A549 (cell line): ENCODE results near the gene RPL9. TPM values are rescaled to one million over a fixed set of nuclear protein-coding genes. Genes with fewer than 3 reads are reported as not detected.
A peak's percentile ranks its signal among the peaks of the same experiment; 100 is the strongest.
"Not testable (repeated sequence)": the region's sequence is repeated elsewhere in the genome, so short reads cannot be mapped to it uniquely, and the experiment has no call there.

ENCODE experiments used
- ATAC-seq, 2 experiments: fragments of 200-7000 bp in 1 of 2; fragments of >200 bp in 1 of 2; cut with Nextera tagmentation in 1 of 2; cut with Tn5 transposase in 1 of 2; 3 replicates each; pipeline versions ENCODE4 v1.8.0 to v1.9.1; 2018 to 2020; ENCODE audit warnings: mild to moderate bottlenecking in 1 of 2, moderate library complexity in 1 of 2
- CTCF ChIA-PET: fragments of 300-600 bp; sonication (Branson Sonifier 250); formaldehyde crosslinking; extraction: SDS; loops from one replicate; lab custom pipeline; 2021; ENCODE audit warnings: antibody characterized with exemption, inconsistent platforms; lab: Yijun Ruan, JAX
- POLR2A ChIA-PET: fragments of 350-600 bp; formaldehyde crosslinking; extraction: SDS; loops from one replicate; lab custom pipeline; 2021; ENCODE audit warnings: antibody characterized with exemption, inconsistent platforms; lab: Yijun Ruan, JAX
- DNase-seq, 2 experiments: peaks; one replicate each; pipeline versions ENCODE4 v3.0.0 to v3.0.0-alpha.2; 2011 to 2016; ENCODE audit warnings: low read depth in 1 of 2, low spot score in 1 of 2
- FAIRE-seq: peaks from 2 replicates; lab custom pipeline; 2011; peaks lifted over from hg19 to GRCh38; lab: Jason Lieb, UNC
- H3K27ac ChIP-seq, 2 experiments: fragments of >200 bp; sonication (Bioruptor Twin); formaldehyde crosslinking; 3 replicates each; pipeline ENCODE4 v1.5.1; 2016 to 2017
- H3K4me1 ChIP-seq: fragments of >200 bp; sonication (Bioruptor Twin); formaldehyde crosslinking; 3 replicates; pipeline ENCODE4 v1.6.1; 2016
- H3K4me2 ChIP-seq: fragments of >200 bp; sonication (Bioruptor Twin); formaldehyde crosslinking; 3 replicates; pipeline ENCODE4 v1.6.1; 2016
- H3K4me3 ChIP-seq: fragments of >200 bp; sonication (Bioruptor Twin); formaldehyde crosslinking; 3 replicates; pipeline ENCODE4 v1.5.1; 2016
- H3K9me3 ChIP-seq: fragments of >200 bp; sonication (Bioruptor Twin); formaldehyde crosslinking; 3 replicates; pipeline ENCODE4 v1.6.1; 2016
- BHLHE40 ChIP-seq: IDR thresholded peaks from 2 replicates; pipeline ENCODE4 v1.6.1; 2012; ENCODE audit warnings: low read depth, low read length, inconsistent platforms
- CBX8 ChIP-seq: fragments of 200-600 bp; sonication (generic); IDR thresholded peaks from 2 replicates; pipeline ENCODE4 v1.6.1; 2016
- CEBPB ChIP-seq, 2 experiments: fragments of >200 bp in 1 of 2; sonication (Bioruptor Twin) in 1 of 2; formaldehyde crosslinking in 1 of 2; IDR thresholded peaks; 2 replicates each; pipeline ENCODE4 v1.6.1; 2012 to 2016
- CHD4 ChIP-seq: fragments of 200-600 bp; sonication (generic); IDR thresholded peaks from 2 replicates; pipeline ENCODE4 v1.6.1; 2016; ENCODE audit warnings: antibody characterized with exemption, mild to moderate bottlenecking, borderline replicate concordance
- ESRRA ChIP-seq: fragments of 150-350 bp; IDR thresholded peaks from 2 replicates; pipeline ENCODE4 v1.6.1; 2014; ENCODE audit warnings: mild to moderate bottlenecking, low read length, borderline replicate concordance
- FOXS1 ChIP-seq: fragments of 250-450 bp; sonication (Bioruptor Pico); IDR thresholded peaks from 2 replicates; pipeline ENCODE4 v1.5.0; 2020; ENCODE audit warnings: mild to moderate bottlenecking, moderate library complexity
- HOXA7 ChIP-seq: fragments of 250-450 bp; sonication (Bioruptor Pico); IDR thresholded peaks from 2 replicates; pipeline ENCODE4 v1.5.0; 2020; ENCODE audit warnings: mild to moderate bottlenecking, moderate library complexity
- HOXB13 ChIP-seq: fragments of 250-450 bp; sonication (Bioruptor Pico); IDR thresholded peaks from 2 replicates; pipeline ENCODE4 v1.5.0; 2020; ENCODE audit warnings: low read depth, mild to moderate bottlenecking, moderate library complexity
- KDM1A ChIP-seq: fragments of 200-600 bp; sonication (generic); IDR thresholded peaks from 2 replicates; pipeline ENCODE4 v1.6.1; 2016; ENCODE audit warnings: low read depth, mild to moderate bottlenecking
- MAZ ChIP-seq: fragments of 150-350 bp; IDR thresholded peaks from 2 replicates; pipeline ENCODE4 v1.6.1; 2014; ENCODE audit warnings: antibody characterized with exemption, low read depth, low read length, borderline replicate concordance
- MYC ChIP-seq: IDR thresholded peaks from 2 replicates; pipeline ENCODE4 v1.6.1; 2012; ENCODE audit warnings: mild to moderate bottlenecking, inconsistent platforms, low read length, improper control_type of control experiment, borderline replicate concordance
- PHF8 ChIP-seq: fragments of 200-600 bp; sonication (generic); IDR thresholded peaks from 2 replicates; pipeline ENCODE4 v1.6.1; 2016; ENCODE audit warnings: low read depth, mild to moderate bottlenecking, antibody characterized with exemption, moderate library complexity, borderline replicate concordance
- RAD21 ChIP-seq, 2 experiments: fragments of >200 bp in 1 of 2; sonication (Bioruptor Twin) in 1 of 2; formaldehyde crosslinking in 1 of 2; IDR thresholded peaks in 1 of 2; conservative IDR thresholded peaks in 1 of 2; 2 replicates in 1 of 2; 3 replicates in 1 of 2; pipeline ENCODE4 v1.6.1; 2012 to 2018; ENCODE audit warnings: inconsistent platforms in 1 of 2
- REST ChIP-seq: fragments of 200-600 bp; sonication (generic); IDR thresholded peaks from 2 replicates; pipeline ENCODE4 v1.6.1; 2016; ENCODE audit warnings: antibody characterized with exemption, mild to moderate bottlenecking, moderate library complexity
- SREBF2 ChIP-seq: fragments of 450-650 bp; IDR thresholded peaks from 2 replicates; pipeline ENCODE4 v1.6.1; 2014; ENCODE audit warnings: mild to moderate bottlenecking, moderate library complexity
- TFCP2L1 ChIP-seq: fragments of 250-450 bp; sonication (Bioruptor Pico); IDR thresholded peaks from 2 replicates; pipeline ENCODE4 v1.5.0; 2021; ENCODE audit warnings: mild to moderate bottlenecking
- ZFP36 ChIP-seq: fragments of 450-650 bp; IDR thresholded peaks from 2 replicates; pipeline ENCODE4 v1.6.1; 2014; ENCODE audit warnings: borderline replicate concordance; ENCODE audit not compliant: partially characterized antibody
- WGBS: methylation state at CpG from one replicate; pipeline ENCODE4 v1.1.6; 2017; ENCODE audit errors: missing lambda C conversion rate; 5-methylcytosine and 5-hydroxymethylcytosine counted together
- polyA plus RNA-seq, 4 experiments: library from polyadenylated mRNA; depleted of rRNA in 3 of 4; stranded (reverse); fragments of >200 nt; fragmentation: RNase III in 1 of 4; extraction: RNeasy Plus Mini Kit Qiagen cat#74134 plus additional on column Dnase treatment in 1 of 4; gene quantifications; 2 replicates in 3 of 4; 3 replicates in 1 of 4; pipeline ENCODE4 v1.2.3, GENCODE V29; 2011 to 2017

RPL9 gene
- polyA plus RNA-seq, 2 of the 4 experiments (the other 2 are of a cell fraction) = 786 to 1,263 TPM

- no peak for FAIRE-seq
- ChIA-PET POLR2A (no interaction called here), CTCF (interaction anchor here (1.3 kb wide), 1 partner anchor 16 kb away, joined by 3 read pairs; no protein-coding TSS in a partner anchor)
- ATAC-seq = no peak
- no peak for DNase-seq
- TF ChIP-seq CBX8 (no peak), PHF8 (no peak), HOXB13 (CRISPR knock-in tag) (no peak), MYC (no peak), KDM1A (no peak), FOXS1 (CRISPR knock-in tag) (no peak), ESRRA (no peak), RAD21 (conservative IDR thresholded peaks at IDR 0.05 in 1 of 2, IDR thresholded peaks at IDR 0.05 in 1 of 2) (no peak), HOXA7 (no peak), CHD4 (no peak), BHLHE40 (no peak), REST (no peak), MAZ (no peak), ZFP36 (no peak), TFCP2L1 (CRISPR knock-in tag) (no peak)
- Histone ChIP-seq H3K4me1 (peaks cover 13% of the 10 kb centered on the region; the same call in 2 of the 3 replicates), H3K9me3 (no peaks in the 10 kb centered on the region), H3K4me3 (no peak overlapping the region), H3K27ac (no peak overlapping the region), H3K4me2 (no peak overlapping the region)
- WGBS = 84% methylated on average over 3 of the region's 3 CpGs
Measured at GRCh38 chr4:39422247-39422646, 36.5 kb downstream of the RPL9 start.

GRCh38 chr4:39415678-39416283, 42.9 kb downstream of the RPL9 start:
- Histone ChIP-seq H3K4me2 (no peak overlapping the region), H3K4me1 (peaks cover 31% of the 10 kb centered on the region)
- TF ChIP-seq SREBF2 (no peak), CEBPB (IDR thresholded peaks at IDR 0.05) (0 out of 4 replicates have a peak, but pooled peaks of 1 of the 2 experiments have one; percentile 19)
- TF ChIP-seq, all 56 proteins: peak for 1
- CTCF ChIA-PET = no interaction called here
- no peak overlapping the region for H3K27ac ChIP-seq
- H3K9me3 ChIP-seq = no peaks in the 10 kb centered on the region
- no peak for DNase-seq
- POLR2A ChIA-PET = no interaction called here
- no peak for ATAC-seq
- no peak for FAIRE-seq
- H3K4me3 ChIP-seq = no peak overlapping the region
- WGBS = 53% methylated on average over 2 of the region's 2 CpGs

GRCh38 chr4:39411561-39411960, 47.2 kb downstream of the RPL9 start:
- ATAC-seq, H3K4me3 ChIP-seq, H3K9me3 ChIP-seq, H3K27ac ChIP-seq, DNase-seq, H3K4me2 ChIP-seq, FAIRE-seq, POLR2A ChIA-PET: not testable (repeated sequence)
- 97% methylated on average over 8 of the region's 8 CpGs for WGBS
- peaks cover 30% of the 10 kb centered on the region for H3K4me1 ChIP-seq
- CTCF ChIA-PET = interaction anchor here (1.1 kb wide), 1 partner anchor 608 kb away, joined by 3 read pairs; the partner anchor contains the start of gene TLR1
